Right hindlimb (tissue), 1 donor: Measurements from ENCODE around the gene CDCA7L.
A peak's percentile ranks its signal among the peaks of the same experiment; 100 is the strongest.
"Not testable (repeated sequence)": the region's sequence is repeated elsewhere in the genome, so short reads cannot be mapped to it uniquely, and the experiment has no call there.

Source experiments
- DNase-seq: peaks from one replicate; pipeline ENCODE4 v3.0.0-alpha.2; 2018

Gene CDCA7L

DNA sequence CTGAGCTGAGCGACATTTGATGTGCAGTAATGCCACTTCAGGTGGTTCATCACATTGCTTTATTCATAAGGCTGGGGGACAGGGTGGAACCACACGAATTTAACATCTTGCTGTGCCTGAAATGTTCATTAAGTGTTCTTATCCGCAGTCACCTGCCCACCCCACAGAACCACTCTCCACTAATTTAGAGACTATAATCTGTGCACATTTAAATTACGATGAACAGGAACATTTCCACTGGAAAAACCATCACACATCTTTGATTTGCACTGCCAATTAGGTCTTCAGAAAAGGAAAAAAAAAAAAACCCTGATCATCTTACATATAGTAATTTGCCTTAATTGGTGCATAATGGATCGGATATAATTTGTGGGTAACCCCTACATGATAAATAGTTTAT lies 2.3 kb downstream of the CDCA7L start:
- no peak for DNase-seq

DNA sequence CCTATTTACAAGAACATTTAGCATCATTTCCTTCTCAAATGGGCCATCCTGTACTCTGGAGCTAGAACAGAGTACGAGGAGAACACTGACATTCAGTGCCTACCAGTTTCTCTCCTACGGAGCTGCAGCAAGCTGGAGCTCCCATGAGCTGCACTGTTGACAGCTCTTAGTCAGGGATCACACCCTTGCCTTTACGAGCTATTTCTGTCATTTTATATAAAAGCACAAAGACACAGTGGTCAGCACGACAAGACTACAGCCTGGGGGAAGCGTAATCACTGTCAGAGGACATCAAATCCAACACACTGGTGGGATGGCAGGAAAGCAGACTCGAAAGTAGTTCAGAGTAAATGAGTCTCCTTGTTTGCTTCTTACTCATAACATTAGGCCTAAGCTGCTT lies 2.7 kb downstream of the CDCA7L start:
- no peak for DNase-seq

DNA sequence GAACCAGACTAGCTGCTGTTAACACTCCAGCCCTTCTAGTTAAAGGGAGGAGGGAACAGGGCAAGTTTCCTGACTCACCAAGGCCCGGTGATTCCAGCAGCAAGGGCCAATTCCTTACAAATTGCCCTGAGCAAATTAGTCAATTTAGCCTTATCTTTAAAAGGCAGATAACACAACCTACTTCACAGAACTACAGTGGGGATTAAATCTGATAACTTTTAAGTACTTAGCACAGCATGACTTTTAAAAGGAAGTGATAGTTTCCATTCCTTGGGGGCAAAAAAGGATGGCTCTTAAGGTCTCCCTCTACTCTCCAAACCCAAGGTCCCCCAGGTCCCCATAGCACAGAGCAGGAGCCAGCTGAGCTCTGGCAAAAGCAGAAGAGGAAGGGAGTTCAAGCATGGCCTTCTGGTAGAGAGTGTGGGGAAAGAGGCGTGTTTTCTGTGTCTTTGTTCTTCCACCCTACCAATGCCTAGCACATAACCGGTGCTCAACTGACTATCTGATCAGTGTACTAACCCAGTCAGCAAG lies 4.0 kb downstream of the CDCA7L start:
- no peak for DNase-seq

DNA sequence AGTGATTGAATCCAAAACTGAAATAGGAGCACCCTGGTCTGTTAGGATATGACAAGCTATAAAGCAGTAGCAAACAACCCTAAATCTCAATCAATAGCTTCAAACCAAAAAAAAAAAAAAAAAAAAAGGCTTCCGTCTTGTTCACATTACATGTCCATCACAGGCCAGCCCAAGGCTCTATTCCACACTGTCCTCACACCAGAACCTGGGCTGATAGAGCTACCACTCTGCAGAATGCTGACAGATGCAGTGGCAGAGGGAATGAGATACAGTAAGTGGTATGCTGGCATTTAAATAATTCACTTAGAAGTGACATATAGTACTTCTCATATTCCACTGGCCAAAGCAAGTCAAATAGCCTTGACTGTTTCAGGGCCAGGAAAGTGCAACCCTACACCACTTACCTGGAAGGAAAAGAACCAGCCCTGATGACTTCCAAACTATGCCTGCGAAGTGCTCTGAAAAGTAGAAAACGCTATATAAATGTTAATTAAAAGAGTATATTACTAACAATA lies 5.8 kb downstream of the CDCA7L start:
- no peak for DNase-seq

DNA sequence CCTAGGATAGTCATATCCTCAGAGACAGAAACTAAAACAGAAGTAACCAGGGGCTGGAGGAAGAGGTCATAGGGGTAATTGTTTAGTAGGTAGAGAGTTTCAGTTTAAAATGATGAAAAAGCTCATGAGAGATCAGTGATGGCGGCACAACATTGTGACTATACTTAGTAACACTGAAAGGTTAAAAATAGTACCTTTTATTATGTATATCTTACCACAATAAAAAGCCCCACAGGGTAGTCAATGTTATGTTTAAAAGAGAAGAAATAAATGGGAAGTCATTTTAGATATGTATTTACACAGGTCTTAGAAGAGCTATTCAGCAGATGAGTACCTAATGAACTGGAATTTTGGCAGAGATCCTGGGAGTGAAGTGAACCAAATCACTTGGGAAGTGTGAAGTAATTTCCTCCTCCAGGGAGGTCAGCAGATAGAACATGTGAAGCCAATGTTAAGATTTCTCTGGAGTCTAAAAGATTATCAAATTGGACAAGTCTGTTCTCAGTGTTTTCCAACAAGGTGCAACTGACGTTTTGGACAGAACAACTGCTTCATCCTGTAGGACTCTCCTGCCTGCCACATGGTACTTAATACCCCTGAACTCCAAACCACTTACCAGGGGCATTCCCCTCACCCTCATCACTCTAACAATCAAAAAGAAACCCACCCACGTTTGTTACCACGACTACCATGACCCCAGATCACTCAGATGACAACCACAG lies 6.4 kb downstream of the CDCA7L start:
- no peak for DNase-seq

DNA sequence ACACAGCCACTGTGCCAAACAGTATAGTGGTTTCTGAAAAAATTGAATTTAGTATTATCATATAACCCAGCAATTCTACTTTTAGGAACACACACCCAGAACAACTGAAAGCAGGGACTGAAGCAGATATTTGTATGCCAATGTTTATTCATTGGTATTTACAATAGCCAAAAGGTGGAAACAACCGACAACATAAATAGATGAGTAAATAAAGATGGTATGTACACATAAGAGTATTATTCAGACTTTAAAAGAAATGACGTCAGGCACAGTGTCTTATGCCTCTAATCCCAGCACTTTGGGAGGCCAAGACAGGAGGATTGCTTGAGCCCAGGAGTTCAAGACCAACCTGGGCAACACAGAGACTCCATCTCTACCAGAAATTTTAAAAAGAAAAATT lies 7.2 kb downstream of the CDCA7L start:
- no peak for DNase-seq

DNA sequence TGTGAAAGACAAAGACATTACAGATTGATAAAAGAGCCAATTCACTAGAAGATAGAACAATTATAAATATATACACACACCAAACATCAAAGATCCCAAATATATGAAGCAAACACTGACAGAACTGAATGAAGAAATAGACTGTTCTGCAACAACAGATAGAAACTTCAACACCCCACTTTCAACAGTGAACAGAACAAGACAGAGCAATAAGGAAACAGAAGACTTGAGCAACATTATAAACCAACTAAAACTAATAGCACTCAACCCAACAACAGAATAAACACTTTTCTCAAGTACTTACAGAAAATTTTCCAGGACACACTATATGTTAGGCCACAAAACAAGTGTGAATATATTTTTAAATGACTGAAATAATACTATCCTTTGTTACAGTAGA lies 10.9 kb downstream of the CDCA7L start:
- DNase-seq, result no peak

DNA sequence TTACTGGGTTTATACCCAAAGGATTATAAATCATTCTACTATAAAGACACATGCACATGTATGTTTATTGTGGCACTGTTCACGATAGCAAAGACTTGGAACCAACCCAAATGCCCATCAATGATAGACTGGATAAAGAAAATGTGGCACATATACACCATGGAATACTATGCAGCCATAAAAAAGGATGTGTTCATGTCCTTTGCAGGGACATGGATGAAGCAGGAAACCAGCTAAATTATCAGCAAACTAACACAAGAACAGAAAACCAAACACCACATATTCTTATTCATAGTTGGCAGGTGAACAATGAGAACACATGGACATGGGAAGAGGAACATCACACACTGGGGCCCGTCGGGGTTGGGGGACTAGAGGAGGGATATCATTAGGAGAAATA lies 12.4 kb downstream of the CDCA7L start:
- not testable (repeated sequence) for DNase-seq

DNA sequence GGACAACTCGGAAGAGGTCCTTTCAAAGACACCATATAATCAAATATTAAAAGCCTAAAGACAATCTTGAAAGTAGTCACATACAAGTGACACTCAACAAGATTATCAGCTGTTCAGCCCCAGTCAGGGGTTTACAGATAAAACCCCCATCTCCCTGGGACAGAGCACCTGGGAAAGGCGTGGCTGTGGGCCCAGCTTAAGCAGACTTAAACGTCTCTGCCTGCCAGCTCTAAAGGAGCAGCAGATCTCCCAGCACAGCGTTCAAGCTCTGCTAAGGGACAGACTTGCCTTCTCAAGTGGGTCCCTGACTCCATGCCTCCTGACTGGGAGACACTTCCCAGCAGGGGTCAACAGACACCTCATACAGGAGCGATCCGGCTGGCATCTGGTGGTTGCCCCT lies 18.0 kb downstream of the CDCA7L start:
- DNase-seq, result no peak

DNA sequence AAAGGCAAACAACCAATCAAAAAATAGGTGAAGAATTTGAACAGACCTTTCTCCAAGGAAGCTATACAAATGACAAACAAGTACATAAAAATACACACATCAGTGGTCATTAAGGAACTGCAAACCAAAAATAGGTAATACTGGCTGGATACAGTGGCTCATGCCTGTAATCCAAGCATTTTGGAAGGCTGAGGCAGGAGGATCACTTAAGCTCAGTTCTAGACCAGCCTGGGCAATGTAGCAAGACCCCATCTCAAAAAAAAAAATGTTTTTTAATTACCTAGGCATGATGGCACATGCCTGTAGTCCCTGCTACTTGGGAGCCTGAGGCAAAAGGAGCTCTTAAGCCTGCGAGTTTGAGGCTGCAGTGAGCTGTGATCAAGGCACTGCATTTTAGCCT lies 19.3 kb downstream of the CDCA7L start:
- no peak for DNase-seq

DNA sequence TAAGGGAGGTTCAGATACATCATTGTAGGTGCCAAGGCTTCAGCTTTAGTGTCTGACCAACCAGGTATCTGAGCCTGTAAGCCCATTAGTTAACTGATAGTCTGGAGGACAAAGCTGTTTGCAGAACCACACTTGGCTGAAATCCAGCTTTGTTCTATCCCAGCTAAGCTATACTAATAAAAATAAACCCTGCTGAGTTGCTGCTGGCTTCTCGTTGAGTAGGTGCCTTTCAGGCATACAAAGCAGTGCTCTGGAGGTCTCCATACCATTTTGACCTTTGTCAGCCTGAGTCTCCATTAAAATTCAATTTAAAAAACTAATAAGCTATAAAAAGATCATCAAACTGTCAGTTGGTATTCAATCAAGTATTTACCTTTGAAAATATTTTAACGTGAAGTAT lies 22.0 kb downstream of the CDCA7L start:
- DNase-seq, result no peak

DNA sequence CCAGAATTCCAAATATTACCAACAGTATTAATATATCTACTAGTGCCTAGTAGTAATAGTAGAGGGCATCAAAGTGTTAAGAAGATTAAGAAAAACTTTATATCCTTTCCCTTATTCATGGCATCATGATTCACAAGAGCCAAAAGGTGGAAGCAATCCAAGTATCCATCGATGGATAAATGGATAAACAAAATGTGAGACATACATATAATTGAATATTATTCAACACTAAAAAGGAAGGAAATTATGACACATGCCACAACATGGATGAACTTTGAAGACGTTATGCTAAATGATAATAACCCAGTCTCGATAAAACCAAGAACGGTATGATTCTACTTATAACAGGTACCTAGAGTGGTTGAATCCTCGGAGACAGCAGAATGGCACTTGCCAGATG lies 23.1 kb downstream of the CDCA7L start:
- DNase-seq, result no peak

DNA sequence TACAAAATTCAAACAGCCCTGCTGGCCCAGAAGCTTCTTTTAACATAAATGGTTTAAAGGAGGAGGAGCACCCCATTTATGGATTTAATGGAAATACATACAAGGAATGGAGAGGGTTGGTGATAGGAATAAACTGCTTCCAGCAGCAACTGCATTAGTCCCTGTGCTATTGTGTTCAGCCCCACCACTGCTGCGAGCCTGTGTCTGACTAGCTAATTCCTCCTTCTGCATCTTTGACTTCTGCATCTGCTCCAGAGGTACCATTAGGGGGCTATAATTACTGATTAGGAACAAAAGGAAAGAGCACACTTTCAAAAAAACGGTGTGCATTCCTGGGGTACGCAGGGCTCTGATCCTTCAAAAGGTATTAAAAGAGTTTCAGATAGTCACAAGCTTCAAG lies 24.8 kb downstream of the CDCA7L start:
- DNase-seq, result no peak

DNA sequence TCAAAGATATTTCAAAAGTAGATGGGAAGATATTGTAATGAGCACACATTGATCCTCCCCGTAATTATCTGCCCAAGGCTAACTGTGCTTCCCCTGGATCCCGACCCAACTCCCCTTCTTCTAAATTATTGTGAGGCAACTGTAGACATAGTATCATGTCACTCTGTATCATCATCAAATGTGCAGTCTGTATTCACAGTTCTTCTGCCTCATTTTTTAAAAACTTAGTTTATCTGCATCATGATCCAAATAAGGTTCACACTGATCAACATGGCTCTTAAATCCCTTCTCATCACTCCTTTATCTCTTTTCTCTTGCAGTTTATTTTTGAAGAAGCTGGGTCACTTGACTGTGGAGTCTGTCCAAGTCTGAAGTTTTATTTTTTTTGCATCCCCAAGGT lies 27.5 kb downstream of the CDCA7L start:
- DNase-seq, result no peak

DNA sequence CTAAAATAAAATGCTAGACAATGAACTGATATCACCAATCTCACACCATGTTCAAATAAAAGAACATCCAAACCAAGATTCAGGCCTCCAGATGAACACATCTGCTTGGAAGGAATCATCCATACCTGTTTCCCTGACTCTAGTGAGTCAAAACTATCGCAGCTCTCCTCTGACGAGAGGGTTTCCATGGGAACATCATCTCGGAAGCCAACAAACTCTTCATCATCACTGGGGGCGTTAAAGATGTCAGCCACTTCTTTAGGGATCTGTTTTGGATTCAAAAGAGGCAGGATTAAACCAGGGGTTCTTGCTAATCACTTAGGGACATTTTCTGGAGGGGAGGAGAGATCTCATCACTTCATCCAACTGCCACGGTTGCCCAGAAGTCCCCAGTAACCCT lies 29.1 kb downstream of the CDCA7L start:
- DNase-seq, result no peak

DNA sequence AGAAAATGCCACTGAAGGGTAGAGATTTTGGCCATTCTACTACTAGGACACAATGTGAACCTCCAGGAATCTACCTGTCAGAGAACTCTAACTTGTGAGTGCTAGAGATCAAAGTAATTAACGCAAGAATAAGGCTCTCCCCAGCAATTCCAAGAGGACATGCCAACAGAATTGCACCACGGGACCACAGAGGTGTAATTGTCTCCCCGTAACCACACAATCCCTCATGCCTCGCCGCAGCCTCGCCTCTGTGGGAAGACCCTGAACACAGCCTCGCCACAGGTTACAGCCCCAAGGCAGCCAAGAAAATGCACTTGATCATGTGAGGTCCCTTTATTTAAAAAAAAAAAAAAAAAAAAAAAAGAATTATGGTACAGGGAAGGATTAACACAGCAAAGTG lies 29.5 kb downstream of the CDCA7L start:
- DNase-seq, result no peak

DNA sequence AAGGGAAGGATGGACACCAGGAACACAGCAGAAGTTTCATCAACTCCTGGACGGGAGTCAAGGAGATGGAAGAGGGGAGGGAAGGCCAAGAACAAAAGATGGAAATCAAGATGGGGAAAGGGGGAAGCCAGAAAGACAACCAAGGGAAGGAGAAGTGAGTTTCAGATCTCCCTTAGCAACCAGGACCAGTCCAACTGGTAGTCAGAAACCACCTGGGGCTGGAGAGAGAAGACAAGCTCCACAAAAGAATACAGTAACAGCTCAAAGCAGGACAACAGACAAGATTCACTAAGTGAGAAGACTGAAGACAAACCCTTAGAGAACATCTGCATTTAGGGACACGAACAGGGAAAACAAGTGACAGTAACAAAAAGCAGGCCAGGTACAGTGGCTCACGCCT lies 30.6 kb downstream of the CDCA7L start:
- no peak for DNase-seq

DNA sequence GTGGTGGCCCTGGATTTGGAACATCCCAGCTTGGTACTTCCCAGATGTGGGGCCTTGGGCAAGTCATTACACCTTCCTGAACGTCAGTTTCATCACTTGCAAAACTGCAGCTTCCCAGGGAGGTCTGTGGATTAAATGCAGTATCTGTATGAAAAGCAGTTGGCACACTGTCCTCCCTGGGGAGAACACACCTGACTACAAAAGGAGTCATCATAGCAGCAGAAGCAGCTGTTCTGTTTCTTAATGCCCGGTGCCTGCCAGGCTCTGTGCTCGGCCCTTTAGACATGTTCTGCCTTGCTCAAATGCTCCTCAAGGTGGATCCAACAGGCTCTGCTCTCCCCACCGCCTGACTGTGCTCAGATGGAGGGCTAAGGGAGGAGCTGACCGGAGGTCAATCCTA lies 31.0 kb downstream of the CDCA7L start:
- no peak for DNase-seq

DNA sequence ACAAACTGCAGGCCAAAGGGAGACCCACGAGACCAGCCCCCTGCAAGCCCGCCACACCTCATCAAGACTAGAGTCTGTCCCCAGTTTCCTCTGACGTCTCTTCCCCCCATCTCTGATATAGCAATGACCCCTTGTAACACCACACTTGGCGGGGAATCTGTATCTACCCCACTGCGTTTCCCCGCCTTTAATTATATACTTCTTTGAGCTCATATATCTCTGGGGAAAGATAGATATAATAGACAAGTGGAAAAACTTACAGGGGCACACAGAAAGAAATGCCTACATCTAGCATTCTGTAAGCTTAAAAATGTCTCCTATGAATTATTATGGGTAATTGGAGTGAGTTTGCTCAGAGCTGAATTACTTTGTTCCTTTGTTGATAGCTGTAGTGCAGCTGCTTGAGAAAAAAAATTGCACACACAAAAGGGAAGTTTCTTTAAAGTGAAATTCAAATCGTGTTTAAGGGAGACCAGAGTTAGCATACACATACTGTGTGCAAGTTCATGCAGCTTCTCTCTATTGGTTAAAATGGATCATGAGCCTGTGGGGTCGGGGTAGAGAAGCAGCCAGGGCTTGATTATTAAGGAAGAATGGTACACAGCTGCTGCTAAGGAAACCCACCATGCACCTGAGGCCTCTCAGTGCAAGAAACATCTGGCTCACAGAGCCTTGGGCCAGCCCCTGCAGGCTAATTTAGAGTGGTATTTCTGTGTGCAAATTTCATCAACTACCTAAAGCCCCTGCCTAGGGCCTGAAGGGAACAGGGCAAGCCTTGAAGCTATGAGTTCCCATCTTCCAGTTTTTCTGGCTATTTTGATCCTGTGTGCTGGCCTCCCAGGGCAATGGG lies 32.5 kb downstream of the CDCA7L start:
- DNase-seq, result no peak

DNA sequence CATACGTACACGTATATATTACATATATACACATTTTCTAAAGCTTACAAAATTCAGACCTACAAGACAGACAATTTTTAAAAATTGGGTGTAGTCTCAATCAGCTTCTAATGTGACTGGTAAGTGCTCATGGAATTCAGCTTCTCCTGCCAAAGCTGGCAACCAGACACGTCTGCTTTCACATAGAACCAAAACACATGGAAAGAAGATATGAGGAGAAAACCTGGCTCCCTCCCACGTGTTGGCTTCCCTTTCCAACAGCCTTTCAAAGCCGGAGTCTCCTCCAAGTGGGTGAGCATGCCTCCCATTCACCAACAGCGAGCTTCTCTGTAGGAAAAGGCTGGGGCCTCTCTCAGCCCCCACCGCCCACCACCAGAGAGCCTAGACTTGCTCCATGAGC lies 33.4 kb downstream of the CDCA7L start:
- DNase-seq, result peak; percentile 59

DNA sequence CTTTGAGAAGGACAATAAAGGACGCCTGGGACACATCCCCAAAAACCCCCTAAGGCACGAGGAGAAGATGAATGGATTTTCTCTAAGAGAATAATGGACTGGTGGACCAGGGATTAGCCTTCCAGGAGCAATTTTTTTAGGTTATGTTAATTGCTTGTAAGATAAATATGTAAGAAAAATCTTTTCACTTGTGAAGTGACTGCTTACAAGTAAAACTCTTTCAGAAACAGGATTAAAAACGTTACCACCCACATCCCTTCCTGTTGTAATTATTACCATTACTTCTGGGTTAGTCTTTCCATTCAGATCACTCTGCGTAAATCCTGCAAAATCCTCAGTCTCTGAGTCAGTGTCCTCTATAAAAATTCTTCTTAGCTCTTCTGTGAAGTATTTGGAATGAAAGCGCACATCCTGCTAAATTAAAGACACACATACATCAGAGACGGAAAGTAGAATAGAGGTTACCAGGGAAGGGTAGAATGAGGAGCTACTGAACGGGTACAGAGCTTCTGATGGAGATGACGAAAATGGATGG lies 34.3 kb downstream of the CDCA7L start:
- no peak for DNase-seq

DNA sequence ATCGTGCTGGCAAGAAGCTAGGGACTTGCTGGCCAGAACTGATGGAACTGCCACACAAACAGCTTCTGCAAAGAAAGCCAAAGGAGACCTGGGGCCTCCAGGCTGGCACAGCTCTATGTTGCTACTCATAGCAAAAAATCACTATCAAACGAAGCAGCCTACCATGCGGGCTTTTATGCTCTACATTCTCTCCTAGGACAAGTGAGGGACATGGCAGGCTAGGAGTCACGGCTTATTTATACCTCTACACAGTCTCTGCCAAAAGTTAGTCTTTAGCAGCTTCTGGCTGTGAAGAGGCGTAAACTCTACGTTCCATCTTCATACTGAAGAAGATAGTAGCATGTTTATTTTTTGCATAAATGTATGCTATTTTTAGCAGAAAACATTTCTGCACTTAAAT lies 35.4 kb downstream of the CDCA7L start:
- DNase-seq, result no peak

DNA sequence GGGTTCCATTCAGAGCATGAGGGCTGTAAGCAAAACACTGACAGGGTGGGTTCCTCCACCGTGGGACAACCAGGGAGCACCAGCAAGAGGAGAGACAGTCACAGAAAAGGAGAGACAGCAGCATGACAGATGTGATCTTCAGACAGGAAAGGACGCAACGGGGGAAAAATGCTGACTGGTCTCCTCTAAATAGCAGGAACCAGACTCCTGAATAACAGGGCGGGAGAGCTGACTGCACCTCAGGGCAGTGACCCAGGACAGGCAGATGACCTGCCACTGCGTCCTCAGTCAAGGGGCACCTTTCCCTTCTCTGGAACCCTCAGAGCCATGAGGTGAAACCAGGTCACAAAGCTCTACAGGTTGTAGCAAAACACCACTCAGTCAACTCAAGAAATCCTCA lies 37.0 kb downstream of the CDCA7L start:
- DNase-seq, result no peak
